Loucy (cell line): ENCODE results near the gene CUL9.
A peak's percentile ranks its signal among the peaks of the same experiment; 100 is the strongest.

Experiments
- H2AFZ ChIP-seq: fragments of 200-600 bp; sonication (generic); 2 replicates; pipeline ENCODE4 v1.6.0; 2016; ENCODE audit warnings: antibody characterized with exemption, mild to moderate bottlenecking, low read length, moderate library complexity
- H3F3A ChIP-seq: fragments of 200-600 bp; 2 replicates; pipeline ENCODE4 v1.6.0; 2016; ENCODE audit warnings: antibody characterized with exemption, low read depth, mild to moderate bottlenecking
- H3K27me3 ChIP-seq: fragments of 200-600 bp; sonication (generic); 2 replicates; pipeline ENCODE4 v1.6.1; 2014; ENCODE audit warnings: low read length, mild to moderate bottlenecking; ENCODE audit not compliant: insufficient read depth, poor library complexity, severe bottlenecking
- H3K36me3 ChIP-seq: fragments of 200-600 bp; sonication (generic); 2 replicates; pipeline ENCODE4 v1.6.1; 2016; ENCODE audit warnings: low read length; ENCODE audit not compliant: insufficient read depth
- H3K4me1 ChIP-seq: fragments of 200-600 bp; sonication (generic); 2 replicates; pipeline ENCODE4 v1.5.1; 2014; ENCODE audit warnings: low read length, mild to moderate bottlenecking; ENCODE audit not compliant: insufficient read depth, poor library complexity, severe bottlenecking
- H3K4me2 ChIP-seq: fragments of 200-600 bp; sonication (generic); 2 replicates; pipeline ENCODE4 v1.6.0; 2014; ENCODE audit warnings: antibody characterized with exemption, low read length, low read depth, mild to moderate bottlenecking; ENCODE audit not compliant: poor library complexity, severe bottlenecking
- H3K4me3 ChIP-seq: fragments of 200-600 bp; sonication (generic); 2 replicates; pipeline ENCODE4 v1.5.1; 2014; ENCODE audit warnings: low read length, mild to moderate bottlenecking, mixed read lengths; ENCODE audit not compliant: poor library complexity, severe bottlenecking
- H3K79me2 ChIP-seq: fragments of 200-600 bp; sonication (generic); 2 replicates; pipeline ENCODE4 v1.6.1; 2014; ENCODE audit warnings: low read length; ENCODE audit not compliant: insufficient read depth
- H3K9ac ChIP-seq: fragments of 200-600 bp; sonication (generic); 2 replicates; pipeline ENCODE4 v1.6.0; 2014; ENCODE audit warnings: mild to moderate bottlenecking, low read depth, low read length, moderate library complexity; ENCODE audit not compliant: poor library complexity, severe bottlenecking
- H3K9me2 ChIP-seq: fragments of 200-600 bp; sonication (generic); replicated peaks from 2 replicates; pipeline ENCODE4 v1.6.1; 2016; ENCODE audit warnings: low read depth, low read length, mixed read lengths
- H3K9me3 ChIP-seq: fragments of 200-600 bp; sonication (generic); 2 replicates; pipeline ENCODE4 v1.6.1; 2014; ENCODE audit warnings: mild to moderate bottlenecking, antibody characterized with exemption, low read length, low read depth; ENCODE audit not compliant: insufficient read depth
- H4K20me1 ChIP-seq: fragments of 200-600 bp; sonication (generic); 2 replicates; pipeline ENCODE4 v1.6.0; 2014; ENCODE audit warnings: antibody characterized with exemption, low read length, mild to moderate bottlenecking; ENCODE audit not compliant: insufficient read depth, poor library complexity, severe bottlenecking
- EZH2phosphoT487 ChIP-seq: fragments of 200-600 bp; IDR thresholded peaks from 2 replicates; pipeline ENCODE4 v1.6.1; 2018; ENCODE audit warnings: antibody characterized with exemption, mild to moderate bottlenecking, moderate library complexity, borderline replicate concordance
- TF ChIP-seq, protein P1 (sequence below): fragments of 200-600 bp; sonication (generic); conservative IDR thresholded peaks from 2 replicates; pipeline ENCODE4 v1.5.1; 2014; ENCODE audit warnings: mild to moderate bottlenecking, antibody characterized with exemption, low read length

Gene CUL9

DNA sequence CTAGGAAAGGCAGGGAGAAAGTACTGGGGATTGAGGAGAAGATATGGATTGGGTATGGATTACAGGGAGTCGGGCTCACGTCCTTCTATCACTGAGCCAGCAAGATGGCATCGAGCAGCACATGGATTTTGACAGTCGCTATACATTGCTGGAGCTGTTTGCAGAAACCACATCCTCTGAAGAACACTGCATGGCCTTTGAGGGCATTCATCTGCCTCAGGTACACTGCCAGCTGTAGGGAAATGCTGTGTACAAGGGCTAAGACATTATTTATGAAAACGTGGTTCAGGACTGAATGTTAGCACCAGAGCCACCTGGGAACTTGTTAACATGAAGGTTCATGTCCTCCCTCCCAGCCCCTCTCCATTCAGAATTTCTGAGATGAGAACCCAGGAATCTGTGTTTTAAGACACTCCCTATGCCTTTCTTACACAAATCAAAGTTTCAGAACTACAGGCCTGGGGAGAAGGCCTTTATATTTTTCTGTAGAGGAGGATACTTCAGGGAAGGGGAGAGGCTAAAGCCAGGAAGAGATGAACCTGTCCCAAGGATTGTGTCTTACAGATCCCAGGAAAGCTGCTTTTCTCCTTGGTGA lies 3.5 kb downstream of the CUL9 start:
- no peaks in the 10 kb centered on the region for H3K9me3 ChIP-seq
- H3K79me2 ChIP-seq, result peaks cover 32% of the 10 kb centered on the region
- H3K4me1 ChIP-seq, result peaks cover 44% of the 10 kb centered on the region
- no peak for TF ChIP-seq EZH2phosphoT487
- TF ChIP-seq, protein P1, sequence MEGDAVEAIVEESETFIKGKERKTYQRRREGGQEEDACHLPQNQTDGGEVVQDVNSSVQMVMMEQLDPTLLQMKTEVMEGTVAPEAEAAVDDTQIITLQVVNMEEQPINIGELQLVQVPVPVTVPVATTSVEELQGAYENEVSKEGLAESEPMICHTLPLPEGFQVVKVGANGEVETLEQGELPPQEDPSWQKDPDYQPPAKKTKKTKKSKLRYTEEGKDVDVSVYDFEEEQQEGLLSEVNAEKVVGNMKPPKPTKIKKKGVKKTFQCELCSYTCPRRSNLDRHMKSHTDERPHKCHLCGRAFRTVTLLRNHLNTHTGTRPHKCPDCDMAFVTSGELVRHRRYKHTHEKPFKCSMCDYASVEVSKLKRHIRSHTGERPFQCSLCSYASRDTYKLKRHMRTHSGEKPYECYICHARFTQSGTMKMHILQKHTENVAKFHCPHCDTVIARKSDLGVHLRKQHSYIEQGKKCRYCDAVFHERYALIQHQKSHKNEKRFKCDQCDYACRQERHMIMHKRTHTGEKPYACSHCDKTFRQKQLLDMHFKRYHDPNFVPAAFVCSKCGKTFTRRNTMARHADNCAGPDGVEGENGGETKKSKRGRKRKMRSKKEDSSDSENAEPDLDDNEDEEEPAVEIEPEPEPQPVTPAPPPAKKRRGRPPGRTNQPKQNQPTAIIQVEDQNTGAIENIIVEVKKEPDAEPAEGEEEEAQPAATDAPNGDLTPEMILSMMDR, result no peak
- H2AFZ ChIP-seq, result no peak overlapping the region
- H4K20me1 ChIP-seq, result no peaks in the 10 kb centered on the region
- peak overlapping the region; percentile 31 for H3K4me3 ChIP-seq
- H3F3A ChIP-seq, result peaks cover 13% of the 10 kb centered on the region
- H3K4me2 ChIP-seq, result peak overlapping the region; percentile 96
- peaks cover 16% of the 10 kb centered on the region; the same call in 1 of the 2 replicates for H3K36me3 ChIP-seq
- H3K9me2 ChIP-seq, result no peaks in the 10 kb centered on the region
- peak overlapping the region; percentile 35 for H3K9ac ChIP-seq
- no peaks in the 10 kb centered on the region for H3K27me3 ChIP-seq

DNA sequence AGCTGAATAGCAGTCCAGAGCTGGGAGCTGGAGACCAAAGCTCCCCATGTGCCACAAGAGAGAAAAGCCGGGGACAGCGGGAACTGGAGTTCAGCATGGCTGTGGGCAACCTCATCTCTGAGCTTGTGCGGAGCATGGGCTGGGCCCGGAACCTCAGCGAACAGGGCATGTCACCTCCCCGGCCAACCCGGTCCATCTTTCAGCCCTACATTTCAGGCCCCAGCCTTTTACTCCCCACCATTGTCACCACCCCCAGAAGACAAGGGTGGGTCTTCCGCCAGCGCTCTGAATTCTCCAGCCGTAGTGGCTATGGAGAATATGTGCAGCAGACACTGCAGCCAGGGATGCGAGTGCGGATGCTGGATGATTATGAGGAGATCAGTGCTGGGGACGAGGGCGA lies 4.0 kb downstream of the CUL9 start:
- H3K27me3 ChIP-seq, result no peaks in the 10 kb centered on the region
- H3K9me3 ChIP-seq, result no peaks in the 10 kb centered on the region
- no peak overlapping the region for H2AFZ ChIP-seq

DNA sequence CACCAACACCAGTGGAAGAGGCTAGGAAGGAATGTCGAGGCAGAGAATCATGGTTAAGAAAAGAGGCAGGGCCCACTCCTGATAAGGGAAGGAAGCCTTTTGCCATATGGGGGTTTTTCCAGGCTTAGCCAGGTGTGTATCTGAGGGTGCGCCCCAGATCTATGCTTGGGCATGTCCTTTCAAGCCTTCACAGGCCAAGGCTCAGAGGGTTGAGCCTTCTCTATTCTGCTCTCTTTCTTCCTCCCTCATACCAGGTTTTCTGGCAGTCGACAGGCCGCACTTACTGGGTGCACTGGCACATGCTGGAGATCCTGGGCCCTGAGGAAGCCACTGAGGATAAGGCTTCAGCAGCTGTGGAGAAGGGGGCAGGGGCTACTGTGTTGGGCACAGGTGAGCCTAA lies 4.7 kb downstream of the CUL9 start:
- Histone ChIP-seq H3K9ac (no peak overlapping the region), H2AFZ (no peak overlapping the region), H3K9me3 (no peaks in the 10 kb centered on the region), H3K27me3 (no peaks in the 10 kb centered on the region), H3K4me3 (no peak overlapping the region), H3K4me2 (no peak overlapping the region), H3F3A (peaks cover 1% of the 10 kb centered on the region; the same call in 1 of the 2 replicates), H3K4me1 (peaks cover 38% of the 10 kb centered on the region), H3K36me3 (peaks cover 16% of the 10 kb centered on the region; the same call in 1 of the 2 replicates), H3K9me2 (no peaks in the 10 kb centered on the region), H3K79me2 (peaks cover 32% of the 10 kb centered on the region), H4K20me1 (no peaks in the 10 kb centered on the region)
- TF ChIP-seq, protein P1, result no peak

More for the DNA sequence above, 4.0 kb downstream of the CUL9 start:
- Histone ChIP-seq H4K20me1 (no peaks in the 10 kb centered on the region), H3K4me2 (peak overlapping the region; percentile 96), H3K9ac (peak overlapping the region; percentile 22), H3K9me2 (no peaks in the 10 kb centered on the region), H3F3A (peaks cover 8% of the 10 kb centered on the region), H3K79me2 (peaks cover 32% of the 10 kb centered on the region), H3K36me3 (peaks cover 16% of the 10 kb centered on the region; the same call in 1 of the 2 replicates), H3K4me1 (peaks cover 44% of the 10 kb centered on the region), H3K4me3 (no peak overlapping the region)
- TF ChIP-seq, protein P1, result no peak
- no peak for TF ChIP-seq EZH2phosphoT487
